H1 (cell line): ENCODE data around the gene PHF8. TPM values are rescaled to one million over a fixed set of nuclear protein-coding genes. Genes with fewer than 3 reads are reported as not detected.

Experiments
- CTCF ChIA-PET: fragments of 300-600 bp; sonication (Branson Sonifier 250); formaldehyde crosslinking; loops from one replicate; lab custom pipeline; 2021; ENCODE audit not compliant: partially characterized antibody; lab: Charles Lee
- POLR2A ChIA-PET: fragments of 300-600 bp; sonication (Branson Sonifier 250); formaldehyde crosslinking; loops from one replicate; lab custom pipeline; 2021; ENCODE audit warnings: inconsistent platforms; ENCODE audit not compliant: partially characterized antibody; lab: Charles Lee
- DNase-seq, 2 experiments: peaks; one replicate each; pipeline versions ENCODE4 v3.0.0 to v3.0.0-alpha.2; 2010 to 2022; ENCODE audit warnings: low spot score in 2 of 2, low read depth in 1 of 2, mixed read lengths in 1 of 2
- FAIRE-seq: peaks from 2 replicates; lab custom pipeline; 2011; peaks lifted over from hg19 to GRCh38; lab: Jason Lieb, UNC
- H2AFZ ChIP-seq: 2 replicates; pipeline ENCODE4 v1.8.1; 2012; ENCODE audit warnings: low read length, inconsistent platforms
- H2AK5ac ChIP-seq: 2 replicates; pipeline ENCODE4 v1.6.1; 2013; ENCODE audit warnings: low read depth, low read length
- H2BK120ac ChIP-seq: replicated peaks from 2 replicates; pipeline ENCODE3; 2013; ENCODE audit warnings: low read depth, low read length, inconsistent platforms
- H2BK12ac ChIP-seq: 2 replicates; pipeline ENCODE4 v1.6.1; 2013; ENCODE audit warnings: low read depth, low read length
- H2BK15ac ChIP-seq: 2 replicates; pipeline ENCODE4 v1.6.1; 2013; ENCODE audit warnings: low read length
- H2BK20ac ChIP-seq: 2 replicates; pipeline ENCODE4 v1.6.1; 2013; ENCODE audit warnings: low read length
- H2BK5ac ChIP-seq: 2 replicates; pipeline ENCODE4 v1.6.1; 2013; ENCODE audit warnings: low read depth, low read length
- H3K14ac ChIP-seq: 2 replicates; pipeline ENCODE4 v1.6.1; 2013; ENCODE audit warnings: inconsistent platforms; ENCODE audit not compliant: insufficient read length
- H3K18ac ChIP-seq: 2 replicates; pipeline ENCODE4 v1.6.1; 2013; ENCODE audit warnings: low read length; ENCODE audit errors: extremely low read depth
- H3K23ac ChIP-seq: 2 replicates; pipeline ENCODE4 v1.6.1; 2013; ENCODE audit warnings: inconsistent platforms; ENCODE audit not compliant: insufficient read length
- H3K23me2 ChIP-seq: 2 replicates; pipeline ENCODE4 v1.6.1; 2013; ENCODE audit warnings: low read depth, low read length
- H3K27ac ChIP-seq: 2 replicates; pipeline ENCODE4 v1.6.1; 2011; ENCODE audit warnings: low read depth, low read length, inconsistent platforms
- H3K27me3 ChIP-seq, 4 experiments: replicated peaks in 1 of 4; 1 replicate in 1 of 4; 2 replicates in 3 of 4; pipeline versions ENCODE4 v1.6.1 to v1.8.1; 2011 to 2013; ENCODE audit warnings: low read length in 3 of 4, mild to moderate bottlenecking in 3 of 4, inconsistent platforms in 2 of 4, mixed read lengths in 2 of 4, moderate library complexity in 1 of 4; ENCODE audit not compliant: control insufficient read depth in 3 of 4, insufficient read depth in 3 of 4; ENCODE audit errors: extremely low read depth in 1 of 4
- H3K36me3 ChIP-seq, 4 experiments: 2 replicates each; pipeline versions ENCODE4 v1.6.1 to v1.8.1; 2011 to 2013; ENCODE audit warnings: mild to moderate bottlenecking in 4 of 4, low read length in 3 of 4, moderate library complexity in 2 of 4, control low read depth in 1 of 4, inconsistent platforms in 1 of 4; ENCODE audit not compliant: insufficient read depth in 4 of 4, control insufficient read depth in 2 of 4
- H3K4ac ChIP-seq: replicated peaks from 2 replicates; pipeline ENCODE3; 2013; ENCODE audit warnings: low read length, low read depth, mixed read lengths, inconsistent platforms; ENCODE audit not compliant: insufficient read length
- H3K4me1 ChIP-seq, 4 experiments: replicated peaks in 1 of 4; 1 replicate in 1 of 4; 2 replicates in 3 of 4; pipeline versions ENCODE4 v1.6.1 to v1.8.1; 2011 to 2013; ENCODE audit warnings: low read length in 3 of 4, inconsistent platforms in 2 of 4, mixed read lengths in 1 of 4; ENCODE audit not compliant: insufficient read depth in 4 of 4, control insufficient read depth in 3 of 4
- H3K4me2 ChIP-seq, 2 experiments: 2 replicates each; pipeline versions ENCODE4 v1.6.1 to v1.8.1; 2011 to 2013; ENCODE audit warnings: low read depth in 2 of 2, low read length in 2 of 2, control low read depth in 1 of 2, inconsistent platforms in 1 of 2, mild to moderate bottlenecking in 1 of 2; ENCODE audit not compliant: insufficient read depth in 1 of 2
- H3K4me3 ChIP-seq, 4 experiments: fragments of 200-600, 300-600 bp in 1 of 4; sonication (generic), shearing (Covaris generic), sonication (Bioruptor Twin) in 1 of 4; 2 replicates each; pipeline versions ENCODE4 v1.5.1 to v1.8.1; 2011 to 2016; ENCODE audit warnings: low read length in 4 of 4, low read depth in 3 of 4, control low read depth in 2 of 4, inconsistent platforms in 2 of 4, mild to moderate bottlenecking in 2 of 4, mixed read lengths in 1 of 4, moderate library complexity in 1 of 4; ENCODE audit not compliant: insufficient read depth in 2 of 4; ENCODE audit errors: extremely low read depth in 1 of 4
- H3K56ac ChIP-seq: replicated peaks from 2 replicates; pipeline ENCODE3; 2013; ENCODE audit warnings: low read depth, mild to moderate bottlenecking, mixed read lengths, low read length, inconsistent platforms; ENCODE audit not compliant: insufficient read length
- H3K79me1 ChIP-seq: 2 replicates; pipeline ENCODE4 v1.6.1; 2013; ENCODE audit warnings: low read depth, low read length, control low read depth
- H3K79me2 ChIP-seq, 2 experiments: 2 replicates each; pipeline versions ENCODE4 v1.6.1 to v1.8.1; 2012 to 2013; ENCODE audit warnings: low read length in 2 of 2, mild to moderate bottlenecking in 2 of 2, inconsistent platforms in 1 of 2; ENCODE audit not compliant: insufficient read depth in 2 of 2, control insufficient read depth in 1 of 2
- H3K9ac ChIP-seq, 4 experiments: replicated peaks in 1 of 4; 1 replicate in 1 of 4; 2 replicates in 3 of 4; pipeline versions ENCODE4 v1.6.1 to v1.8.1; 2011 to 2013; ENCODE audit warnings: low read depth in 3 of 4, low read length in 3 of 4, control low read depth in 2 of 4, mild to moderate bottlenecking in 2 of 4, moderate library complexity in 2 of 4, inconsistent platforms in 1 of 4; ENCODE audit errors: extremely low read depth in 1 of 4
- H3K9me3 ChIP-seq, 2 experiments: 2 replicates each; pipeline versions ENCODE4 v1.6.1 to v1.8.1; 2012 to 2013; ENCODE audit warnings: mild to moderate bottlenecking in 2 of 2, moderate library complexity in 2 of 2, control low read depth in 1 of 2, inconsistent platforms in 1 of 2, low read depth in 1 of 2, low read length in 1 of 2, mixed read lengths in 1 of 2; ENCODE audit not compliant: insufficient read depth in 2 of 2
- H4K20me1 ChIP-seq, 2 experiments: replicated peaks in 1 of 2; 2 replicates each; pipeline versions ENCODE3 to v1.8.1; 2011 to 2013; ENCODE audit warnings: inconsistent platforms in 2 of 2, low read length in 2 of 2, mild to moderate bottlenecking in 1 of 2; ENCODE audit not compliant: insufficient read depth in 2 of 2, control insufficient read depth in 1 of 2
- H4K5ac ChIP-seq: 2 replicates; pipeline ENCODE4 v1.6.1; 2013; ENCODE audit warnings: low read length, low read depth, mixed read lengths, inconsistent platforms; ENCODE audit not compliant: insufficient read length
- H4K8ac ChIP-seq: 2 replicates; pipeline ENCODE4 v1.8.0; 2013; ENCODE audit warnings: mild to moderate bottlenecking, moderate library complexity, low read length, inconsistent platforms; ENCODE audit not compliant: insufficient read depth; ENCODE audit errors: extremely low read depth
- H4K91ac ChIP-seq: replicated peaks from 2 replicates; pipeline ENCODE3; 2013; ENCODE audit warnings: low read length, mixed read lengths, inconsistent platforms; ENCODE audit not compliant: insufficient read length
- ATF2 ChIP-seq: IDR thresholded peaks from 2 replicates; pipeline ENCODE4 v1.6.1; 2012; ENCODE audit warnings: low read length, inconsistent platforms
- BACH1 ChIP-seq: IDR thresholded peaks from 2 replicates; pipeline ENCODE4 v1.6.1; 2012; ENCODE audit warnings: low read length, improper control_type of control experiment
- CTBP2 ChIP-seq: IDR thresholded peaks from 2 replicates; pipeline ENCODE4 v1.7.0; 2011; ENCODE audit warnings: borderline replicate concordance, mild to moderate bottlenecking, moderate library complexity, mixed read lengths, low read length; ENCODE audit not compliant: insufficient read depth, insufficient read length
- GTF2F1 ChIP-seq: IDR thresholded peaks from 2 replicates; pipeline ENCODE4 v1.6.1; 2012; ENCODE audit warnings: low read depth, low read length, improper control_type of control experiment, borderline replicate concordance
- KDM5A ChIP-seq: fragments of 200-600 bp; IDR thresholded peaks from 2 replicates; pipeline ENCODE4 v1.7.1; 2012; ENCODE audit warnings: mild to moderate bottlenecking, low read length, inconsistent platforms, mixed read lengths
- RFX5 ChIP-seq: IDR thresholded peaks from 2 replicates; pipeline ENCODE4 v1.6.1; 2011; ENCODE audit warnings: low read depth, low read length, improper control_type of control experiment, borderline replicate concordance
- SIN3A ChIP-seq, 2 experiments: IDR thresholded peaks in 1 of 2; conservative IDR thresholded peaks in 1 of 2; 2 replicates each; pipeline ENCODE4 v1.6.1; 2011 to 2012; ENCODE audit warnings: low read length in 2 of 2, improper control_type of control experiment in 1 of 2, low read depth in 1 of 2, mild to moderate bottlenecking in 1 of 2
- SIRT6 ChIP-seq: IDR thresholded peaks from one replicate; pipeline ENCODE4 v1.7.1; 2012; ENCODE audit warnings: low read length, inconsistent platforms
- SP2 ChIP-seq: IDR thresholded peaks from 2 replicates; pipeline ENCODE4 v1.6.1; 2012; ENCODE audit warnings: mild to moderate bottlenecking, low read length, inconsistent platforms
- SRF ChIP-seq: IDR thresholded peaks from 2 replicates; pipeline ENCODE4 v1.6.1; 2011; ENCODE audit warnings: mild to moderate bottlenecking, low read depth, low read length, moderate library complexity
- SUZ12 ChIP-seq: fragments of 200-600 bp; sonication (generic); IDR thresholded peaks from 2 replicates; pipeline ENCODE4 v1.6.1; 2012; ENCODE audit warnings: mild to moderate bottlenecking, inconsistent platforms, low read length, moderate library complexity, mixed read lengths
- TAF1 ChIP-seq: IDR thresholded peaks from 2 replicates; pipeline ENCODE4 v1.6.1; 2011; ENCODE audit warnings: mild to moderate bottlenecking, low read depth, low read length
- TCF12 ChIP-seq: IDR thresholded peaks from 2 replicates; pipeline ENCODE4 v1.6.1; 2011; ENCODE audit warnings: low read depth, mild to moderate bottlenecking, low read length
- ZNF274 ChIP-seq: IDR thresholded peaks from 2 replicates; pipeline ENCODE4 v1.7.0; 2012; ENCODE audit warnings: low read length, borderline replicate concordance; ENCODE audit errors: extremely low read depth
- WGBS, 2 experiments: shearing (Covaris generic) in 1 of 2; methylation state at CpG; one replicate each; pipeline versions ENCODE4 v1.1.6 to v1.1.7; 2013 to 2015; ENCODE audit warnings: low lambda C conversion rate in 2 of 2, mixed read lengths in 2 of 2, inconsistent platforms in 1 of 2, low coverage in 1 of 2, missing lambda C conversion rate in 1 of 2; ENCODE audit not compliant: insufficient replicate concordance in 2 of 2, insufficient coverage in 1 of 2, insufficient read length in 1 of 2; ENCODE audit errors: extremely low coverage in 1 of 2, missing lambda C conversion rate in 1 of 2; 5-methylcytosine and 5-hydroxymethylcytosine counted together
- polyA plus RNA-seq, 7 experiments: library from polyadenylated mRNA; depleted of rRNA in 3 of 7; stranded (reverse) in 5 of 7; unstranded in 2 of 7; fragments of >200 nt in 5 of 7; fragments of 200-250 nt in 2 of 7; gene quantifications; 1 replicate in 5 of 7; 2 replicates in 1 of 7; 4 replicates in 1 of 7; pipeline versions ENCODE4 v1.2.1 to v1.2.3, GENCODE V29; 2011 to 2013; ENCODE audit warnings: missing spikeins in 2 of 7, mixed read lengths in 2 of 7
- total RNA-seq: library from RNA; stranded (reverse); fragmentation: NEBNext Ultra II Directional; extraction: Animal tissue kit (Norgen Biotek cat#: 25700); gene quantifications from 2 replicates; pipeline ENCODE4 v1.2.1, GENCODE V29; 2021

PHF8 gene
- total and polyA plus RNA-seq, 2 of the 8 experiments (the other 6 are each of a cell fraction or from before 2014, with no cell fraction given), result 14.6 to 27.6 TPM

DNA sequence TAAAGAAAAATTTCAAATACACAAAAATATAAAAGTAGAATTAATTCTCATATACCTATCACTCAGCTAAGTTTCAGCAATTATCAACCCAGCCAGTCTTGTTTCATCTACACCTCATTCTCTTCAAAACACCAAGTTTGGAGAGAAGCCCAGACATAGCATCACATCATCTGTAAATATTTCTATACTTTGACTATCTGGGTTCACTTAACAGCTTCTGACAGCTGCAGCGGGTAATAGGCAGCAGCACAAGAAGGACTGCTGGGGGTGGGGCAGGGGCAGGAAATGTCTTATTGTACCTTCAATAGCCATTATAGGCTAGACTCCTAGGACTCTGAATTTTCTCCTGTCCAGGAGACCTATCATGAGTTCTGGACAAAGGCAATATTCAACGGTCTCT is 54.1 kb downstream of the PHF8 start:
- ChIA-PET CTCF (interaction anchor here (1.2 kb wide), 1 partner anchor 156 kb away, joined by 3 read pairs; no protein-coding TSS in a partner anchor), POLR2A (no interaction called here)
- Histone ChIP-seq H3K27ac (no peak overlapping the region), H3K79me2 (no peaks in the 10 kb centered on the region), H3K9ac (no peak overlapping the region), H4K8ac (no peak overlapping the region), H4K20me1 (no peaks in the 10 kb centered on the region), H3K4me3 (no peak overlapping the region), H3K23me2 (no peaks in the 10 kb centered on the region), H2BK20ac (no peak overlapping the region), H3K23ac (no peak overlapping the region), H3K4ac (no peak overlapping the region), H2BK5ac (no peak overlapping the region), H3K36me3 (peaks cover 2 to 16% (median 11%) of the 10 kb centered on the region in 4 experiments; a peak in 7 of 8 replicates), H2AFZ (no peak overlapping the region), H4K5ac (no peak overlapping the region), H3K18ac (no peak overlapping the region), H3K56ac (no peak overlapping the region), H2BK12ac (no peak overlapping the region), H3K4me1 (no peaks in the 10 kb centered on the region), H3K4me2 (no peak overlapping the region), H2BK15ac (no peak overlapping the region), H3K9me3 (no peaks in the 10 kb centered on the region), H2BK120ac (no peak overlapping the region), H3K27me3 (no peaks in the 10 kb centered on the region), H3K14ac (no peak overlapping the region), H4K91ac (no peak overlapping the region), H3K79me1 (no peaks in the 10 kb centered on the region), H2AK5ac (no peak overlapping the region)
- no peak for FAIRE-seq
- 94% methylated on average over 2 of the region's 2 CpGs; no CpG with 5 or more reads in 1 of the 2 experiments for WGBS, 2 experiments
- DNase-seq, result no peak
- no peak for TF ChIP-seq KDM5A
- TF ChIP-seq SIRT6, result no peak
- TF ChIP-seq SUZ12, result no peak
- no peak for TF ChIP-seq TCF12
- no peak for TF ChIP-seq TAF1
- TF ChIP-seq SIN3A (conservative IDR thresholded peaks at IDR 0.05 in 1 of 2, IDR thresholded peaks at IDR 0.05 in 1 of 2; ENCODE audit: low read depth in 1 of 2, low read length in 2 of 2), result no peak
- no peak for TF ChIP-seq ZNF274
- no peak for TF ChIP-seq CTBP2
- no peak for TF ChIP-seq SP2
- TF ChIP-seq RFX5, result no peak
- TF ChIP-seq GTF2F1, result no peak
- no peak for TF ChIP-seq SRF
- TF ChIP-seq ATF2, result no peak
- no peak for TF ChIP-seq BACH1
